ENCODE results near the gene ZNF304. TPM values are rescaled to one million over a fixed set of nuclear protein-coding genes. Genes with fewer than 3 reads are reported as not detected.

ZNF304 gene
- total RNA-seq, 3 donors from 2014 or later: 2.8 to 12.2 (median 4.2) TPM

DNA sequence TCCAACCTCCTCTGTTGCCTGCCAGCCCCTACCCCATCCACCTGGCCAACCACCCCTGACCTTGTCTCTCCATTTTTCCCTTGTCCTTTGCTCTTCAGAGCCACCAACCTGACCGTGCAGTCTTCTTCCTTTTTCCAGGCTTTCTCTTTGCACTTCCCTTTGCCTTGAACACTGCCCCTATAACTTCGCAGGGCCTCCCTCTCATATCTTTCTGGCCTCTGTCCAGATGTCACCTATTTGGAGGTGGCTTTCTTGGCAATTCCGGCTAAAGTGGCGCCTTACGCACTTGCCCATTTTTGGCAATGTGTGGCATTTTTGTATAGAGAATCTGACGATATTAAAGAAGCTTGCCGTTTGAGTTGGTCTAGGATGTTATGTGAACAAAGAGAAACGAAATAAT is 30.0 kb upstream of the ZNF304 start:
- H3K9me3 ChIP-seq: peaks cover 3% of the 10 kb centered on the region
- intact Hi-C loops (cut with DNase I, micrococcal nuclease): no loop called here
- no peak for DNase-seq
- TF ChIP-seq CTCF (IDR thresholded peaks at IDR 0.05): no peak
- ATAC-seq: no peak
- peak overlapping the region; percentile 42 for H3K4me3 ChIP-seq
- no peaks in the 10 kb centered on the region for H3K36me3 ChIP-seq (ENCODE audit: low read depth)
- H3K4me1 ChIP-seq (ENCODE audit: low read depth): peaks cover 11% of the 10 kb centered on the region

DNA sequence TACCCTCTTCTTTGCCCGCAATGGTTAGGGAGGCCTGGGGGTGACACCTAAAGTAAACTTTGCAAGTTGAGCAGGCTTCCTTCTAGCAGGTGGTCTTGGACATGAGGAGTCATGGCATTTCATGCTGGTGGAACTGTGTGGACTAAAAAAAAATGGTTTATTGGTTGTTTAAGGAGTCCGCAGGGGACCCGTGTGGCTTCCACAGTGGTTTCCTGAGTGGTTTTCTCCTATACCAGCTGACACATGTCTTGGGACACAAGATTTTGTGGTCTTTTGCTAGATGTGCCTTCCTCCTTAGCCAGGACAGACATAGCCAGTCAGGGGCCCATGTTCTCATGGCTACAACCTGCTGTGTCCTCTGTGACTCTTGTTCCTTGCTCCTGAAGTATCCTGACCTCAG is 29.3 kb upstream of the ZNF304 start:
- Histone ChIP-seq H3K36me3 (ENCODE audit: low read depth) (no peaks in the 10 kb centered on the region), H3K4me1 (ENCODE audit: low read depth) (peaks cover 11% of the 10 kb centered on the region), H3K9me3 (peaks cover 8% of the 10 kb centered on the region), H3K4me3 (no peak overlapping the region)
- TF ChIP-seq CTCF (IDR thresholded peaks at IDR 0.05): no peak
- no peak for ATAC-seq
- intact Hi-C loops (cut with DNase I, micrococcal nuclease): no loop called here
- no peak for DNase-seq

DNA sequence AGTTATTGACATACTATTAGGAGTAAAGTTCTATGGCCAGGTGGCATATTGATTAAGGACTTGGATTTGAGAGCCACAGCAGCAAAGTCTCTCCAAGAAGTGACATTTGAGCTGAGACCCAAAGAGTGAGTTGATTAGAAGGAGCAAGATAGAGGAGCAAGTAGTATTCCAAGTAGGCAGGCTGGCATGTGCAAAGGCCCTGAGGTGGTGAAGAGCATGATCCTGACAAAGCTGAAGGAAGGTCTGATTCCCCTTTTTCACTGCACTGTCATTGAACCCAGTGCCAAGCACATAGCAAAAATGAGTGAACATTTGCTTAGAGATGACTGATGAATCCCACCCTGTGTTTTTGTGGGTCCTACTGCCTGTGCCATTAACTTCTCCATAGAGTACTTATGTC is 26.1 kb upstream of the ZNF304 start:
- intact Hi-C loops (cut with DNase I, micrococcal nuclease): no loop called here
- H3K9me3 ChIP-seq: peaks cover 37% of the 10 kb centered on the region
- no peak overlapping the region for H3K4me3 ChIP-seq
- TF ChIP-seq CTCF (IDR thresholded peaks at IDR 0.05): no peak
- H3K36me3 ChIP-seq (ENCODE audit: low read depth): peaks cover 14% of the 10 kb centered on the region
- peaks cover 11% of the 10 kb centered on the region for H3K4me1 ChIP-seq (ENCODE audit: low read depth)
- ATAC-seq (no peak), DNase-seq (no peak)

DNA sequence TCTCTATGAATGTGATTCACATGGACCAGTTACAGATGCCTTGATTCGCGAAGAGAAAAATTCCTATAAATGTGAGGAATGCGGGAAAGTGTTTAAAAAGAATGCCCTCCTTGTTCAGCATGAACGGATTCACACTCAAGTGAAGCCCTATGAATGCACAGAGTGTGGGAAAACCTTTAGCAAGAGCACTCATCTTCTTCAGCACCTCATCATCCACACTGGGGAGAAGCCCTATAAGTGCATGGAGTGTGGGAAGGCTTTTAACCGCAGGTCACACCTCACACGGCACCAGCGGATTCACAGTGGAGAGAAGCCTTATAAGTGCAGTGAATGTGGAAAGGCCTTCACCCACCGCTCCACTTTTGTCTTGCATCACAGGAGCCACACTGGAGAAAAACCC is 23.1 kb upstream of the ZNF304 start:
- Histone ChIP-seq H3K4me1 (ENCODE audit: low read depth) (no peaks in the 10 kb centered on the region), H3K4me3 (no peak overlapping the region), H3K9me3 (peaks cover 52% of the 10 kb centered on the region), H3K36me3 (ENCODE audit: low read depth) (peaks cover 14% of the 10 kb centered on the region)
- intact Hi-C loops (cut with DNase I, micrococcal nuclease): no loop called here
- ATAC-seq (no peak), DNase-seq (no peak)
- no peak for TF ChIP-seq CTCF (IDR thresholded peaks at IDR 0.05)

DNA sequence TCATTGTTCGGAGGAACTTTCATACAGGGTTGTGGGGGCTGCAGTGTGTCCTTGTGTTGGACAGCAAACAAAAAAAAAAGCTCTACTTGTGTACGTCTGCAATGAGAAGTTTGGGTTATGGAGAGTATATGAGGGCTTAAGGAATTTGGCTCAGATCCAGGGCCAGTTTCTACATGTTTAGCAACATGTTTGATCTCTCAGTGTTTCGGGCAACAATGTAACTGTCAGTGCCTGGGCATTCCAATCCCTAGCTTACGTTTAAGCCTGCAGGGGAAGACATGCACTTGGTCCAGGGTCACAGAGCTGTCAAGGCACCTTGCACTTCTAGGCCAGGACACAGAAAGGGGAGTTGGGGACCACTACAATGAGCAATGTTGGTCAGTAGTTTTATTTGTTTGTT is 16.9 kb upstream of the ZNF304 start:
- no peak overlapping the region for H3K4me3 ChIP-seq
- no peak for DNase-seq
- no peak for TF ChIP-seq CTCF (IDR thresholded peaks at IDR 0.05)
- intact Hi-C loops (cut with DNase I, micrococcal nuclease): no loop called here
- H3K36me3 ChIP-seq (ENCODE audit: low read depth): no peaks in the 10 kb centered on the region
- H3K9me3 ChIP-seq: peaks cover 21% of the 10 kb centered on the region
- H3K4me1 ChIP-seq (ENCODE audit: low read depth): no peaks in the 10 kb centered on the region
- ATAC-seq: no peak

DNA sequence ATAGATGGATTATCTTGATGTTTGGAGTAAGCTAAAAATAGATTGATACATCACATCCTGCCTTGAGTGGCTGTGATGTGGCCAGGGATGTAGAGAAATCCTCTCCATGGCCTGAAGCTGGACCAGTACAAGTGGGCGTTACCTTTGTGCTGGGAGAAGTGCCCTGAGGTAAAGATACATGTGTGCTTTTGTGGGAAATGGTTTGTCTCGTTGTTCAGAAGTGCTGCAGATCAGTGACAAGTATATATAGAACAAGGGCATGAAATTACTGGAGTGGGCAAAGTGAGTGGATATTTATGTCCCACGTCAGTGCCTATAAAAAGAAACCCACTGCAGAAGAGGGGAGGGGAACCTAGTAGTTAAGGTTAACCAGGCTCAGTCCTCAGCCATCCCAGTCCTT is 12.2 kb upstream of the ZNF304 start:
- Histone ChIP-seq H3K4me1 (ENCODE audit: low read depth) (no peaks in the 10 kb centered on the region), H3K9me3 (no peaks in the 10 kb centered on the region), H3K36me3 (ENCODE audit: low read depth) (no peaks in the 10 kb centered on the region), H3K4me3 (no peak overlapping the region)
- DNase-seq (no peak), ATAC-seq (no peak)
- intact Hi-C loops (cut with DNase I, micrococcal nuclease): no loop called here
- TF ChIP-seq CTCF (IDR thresholded peaks at IDR 0.05): no peak

Data from mucosa of descending colon (tissue), 3 donors.